GM21723 (cell line): ENCODE measurements around the gene FAM98C.
"Not testable (repeated sequence)": the region's sequence is repeated elsewhere in the genome, so short reads cannot be mapped to it uniquely, and the experiment has no call there.

ENCODE experiments used
- ATAC-seq: cut with Tn5 transposase; IDR thresholded peaks from one replicate; pipeline ENCODE4 v1.9.1; 2021; ENCODE audit warnings: mild to moderate bottlenecking, moderate library complexity; ENCODE audit not compliant: unreplicated experiment

Gene FAM98C

DNA sequence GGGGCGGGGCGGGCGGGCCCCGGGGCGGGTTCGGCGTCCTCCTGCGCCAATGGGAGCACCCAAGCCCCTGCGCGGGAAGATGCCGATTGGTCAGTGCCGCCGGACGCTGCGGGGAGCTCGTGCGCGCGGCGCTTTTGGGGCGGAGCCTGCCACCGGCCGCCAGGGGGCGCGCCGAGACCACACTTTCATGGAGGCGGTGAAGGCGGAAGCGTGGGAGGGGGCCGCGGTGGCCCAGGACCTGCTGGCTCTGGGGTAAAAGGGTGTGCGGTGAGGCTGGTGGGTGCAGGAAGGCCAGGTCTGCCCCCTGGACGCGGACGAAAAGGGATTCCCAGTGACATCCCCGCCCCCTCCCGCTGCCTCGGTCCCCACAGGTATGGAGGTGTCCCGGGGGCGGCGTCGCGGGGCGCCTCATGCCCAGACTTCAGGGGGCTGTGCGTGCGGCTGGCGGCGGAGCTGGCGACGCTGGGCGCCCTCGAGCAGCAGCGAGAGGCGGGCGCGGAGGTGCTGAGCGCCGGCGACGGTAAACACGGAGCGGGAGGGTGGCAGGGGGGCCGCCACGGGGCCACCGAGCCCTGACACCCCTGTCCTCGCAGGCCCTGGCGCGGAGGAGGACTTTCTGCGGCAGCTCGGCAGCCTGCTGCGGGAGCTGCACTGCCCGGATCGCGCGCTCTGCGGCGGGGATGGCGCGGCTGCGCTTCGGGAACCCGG lies at the start of gene FAM98C:
FAM98C (plus strand) TSS at position 127 of the 708 bp plus-strand sequence; CDS start at position 188, 61 bp downstream.
- peak; percentile 85 for ATAC-seq

GRCh38 chr19:38355728-38356725 lies 46.9 kb upstream of the FAM98C start:
- no peak for ATAC-seq

DNA sequence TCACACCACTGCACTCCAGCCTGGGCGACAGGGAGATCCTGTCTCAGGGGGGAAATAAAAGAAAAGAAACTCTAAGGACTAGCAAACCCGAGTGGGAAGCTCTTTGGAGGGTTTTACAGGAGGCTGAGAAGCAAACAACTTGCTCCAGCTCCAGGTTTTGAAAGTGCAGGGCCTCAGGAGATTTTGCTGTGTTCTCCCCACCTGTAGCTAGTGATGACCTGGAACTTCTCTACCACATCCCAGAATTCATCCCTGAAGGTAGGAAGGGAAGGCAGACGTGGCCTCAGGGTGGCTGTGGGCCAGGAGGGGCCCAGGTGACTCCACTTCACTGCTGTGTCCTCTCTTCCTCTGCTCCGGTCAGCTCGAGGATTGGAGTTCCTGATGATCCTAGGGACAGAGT lies 44.8 kb upstream of the FAM98C start:
- ATAC-seq, result no peak

DNA sequence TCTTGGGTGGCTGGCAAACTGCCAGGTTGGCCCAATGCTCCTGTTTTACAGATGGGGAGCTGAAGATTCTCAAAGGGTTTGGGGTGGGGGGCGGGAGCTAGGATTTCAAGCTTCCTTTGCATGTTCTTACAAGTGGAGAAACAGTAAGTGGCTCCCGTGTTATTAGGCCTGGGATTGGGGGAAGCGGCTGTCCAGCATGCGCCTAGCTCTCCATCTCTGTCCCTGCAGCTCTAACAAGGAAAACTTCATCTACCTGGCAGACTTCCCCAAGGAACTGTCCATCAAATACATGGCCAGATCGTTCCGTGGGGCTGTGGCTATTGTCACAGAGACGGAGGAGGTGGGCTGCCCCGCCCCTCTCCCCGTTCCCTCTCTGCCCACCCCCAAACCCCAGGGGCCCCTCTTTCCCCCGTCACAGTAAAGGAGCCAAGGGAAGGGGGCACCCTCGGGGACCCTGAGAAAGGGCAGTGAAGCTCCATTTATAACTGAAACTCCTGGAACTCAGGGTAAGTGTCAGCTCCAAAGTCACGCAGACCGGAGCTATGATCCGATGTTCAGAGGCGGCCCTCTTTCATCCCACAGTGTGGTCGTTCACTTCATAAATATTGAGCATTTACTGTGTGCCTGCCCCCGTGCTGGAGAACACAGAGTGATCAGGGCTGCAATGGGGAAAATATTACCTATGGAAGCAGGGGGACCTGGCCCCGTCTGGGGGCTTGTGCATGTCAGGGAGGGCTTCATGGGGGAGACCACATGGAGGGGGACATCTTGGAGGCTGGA lies 43.5 kb upstream of the FAM98C start:
- ATAC-seq, result no peak

DNA sequence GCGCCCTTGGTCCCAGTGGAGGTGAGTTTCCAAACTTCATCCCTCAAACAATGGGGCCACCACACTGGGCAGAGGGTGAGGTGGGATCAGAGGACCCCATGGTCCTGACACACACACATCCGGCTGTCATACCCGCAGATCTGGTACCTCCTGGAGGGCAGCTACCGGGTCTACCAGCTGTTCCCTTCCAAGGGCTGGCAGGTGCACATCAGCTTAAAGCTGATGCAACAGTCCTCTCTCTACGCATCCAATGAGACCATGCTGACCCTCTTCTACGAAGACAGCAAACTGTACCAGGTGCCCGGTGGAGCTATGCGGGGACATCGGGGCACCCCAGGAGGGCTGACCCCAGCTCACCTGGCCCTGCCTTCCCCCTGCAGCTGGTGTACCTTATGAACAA lies 42.5 kb upstream of the FAM98C start:
- ATAC-seq, result no peak

DNA sequence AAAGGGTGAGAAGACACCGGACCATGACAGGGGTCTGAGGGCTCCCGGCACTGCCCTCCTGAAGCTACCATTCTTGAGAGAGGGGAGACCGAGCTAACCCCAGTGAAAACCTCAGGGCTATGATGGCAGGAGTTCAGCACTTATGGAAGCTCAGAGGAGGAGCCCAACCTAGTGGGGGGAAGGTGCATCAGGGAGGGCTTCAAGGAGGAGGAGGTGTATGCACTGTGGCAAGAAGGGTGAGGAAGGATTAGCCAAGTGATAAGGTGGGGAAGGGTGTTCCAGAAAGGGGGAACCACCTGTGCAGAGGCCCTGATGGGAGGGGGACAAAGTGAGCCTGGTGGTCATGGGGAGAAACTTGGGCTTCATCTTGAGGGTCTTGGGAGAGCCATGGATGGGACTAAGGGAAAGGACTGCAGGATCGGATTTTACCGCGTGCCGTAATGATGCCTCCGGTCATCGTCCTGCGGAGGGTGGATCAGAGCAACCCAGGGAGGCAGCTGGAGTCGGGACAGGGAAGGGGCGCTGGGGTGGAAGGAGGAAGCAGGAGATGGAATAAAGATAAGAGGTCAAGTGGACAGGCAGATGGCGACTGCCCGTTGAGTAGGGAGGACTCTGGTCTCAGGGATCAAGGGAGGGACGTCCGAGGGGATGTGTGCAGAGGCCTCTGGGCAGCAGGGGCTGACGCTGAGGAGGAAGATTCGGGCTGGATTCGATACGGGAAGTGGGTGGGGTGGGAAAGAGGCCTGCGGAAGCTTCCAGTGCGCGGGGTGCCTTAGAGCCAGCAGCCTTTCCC lies 41.9 kb upstream of the FAM98C start:
- no peak for ATAC-seq

DNA sequence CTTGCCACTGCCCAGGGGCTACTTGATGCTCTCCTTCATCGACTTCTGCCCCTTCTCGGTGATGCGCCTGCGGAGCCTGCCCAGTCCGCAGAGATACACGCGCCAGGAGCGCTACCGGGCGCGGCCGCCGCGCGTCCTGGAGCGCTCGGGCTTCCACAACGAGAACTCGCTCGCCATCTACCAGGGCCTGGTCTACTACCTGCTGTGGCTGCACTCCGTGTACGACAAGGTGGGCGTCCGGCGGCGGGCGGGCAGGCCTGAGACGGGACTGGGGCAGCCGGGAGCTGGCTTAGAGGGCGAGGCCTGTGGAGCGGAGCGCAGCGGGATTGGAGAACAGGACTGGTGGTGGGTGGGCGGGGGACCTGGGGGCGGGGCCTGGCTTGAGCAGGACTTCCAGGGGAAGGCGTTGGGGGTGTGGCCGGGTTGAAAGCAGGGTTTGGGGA lies 41.2 kb upstream of the FAM98C start:
- no peak for ATAC-seq

GRCh38 chr19:38362076-38362945 lies 40.6 kb upstream of the FAM98C start:
- ATAC-seq, result no peak

GRCh38 chr19:38362946-38363688 lies 39.8 kb upstream of the FAM98C start:
- not testable (repeated sequence) for ATAC-seq

DNA sequence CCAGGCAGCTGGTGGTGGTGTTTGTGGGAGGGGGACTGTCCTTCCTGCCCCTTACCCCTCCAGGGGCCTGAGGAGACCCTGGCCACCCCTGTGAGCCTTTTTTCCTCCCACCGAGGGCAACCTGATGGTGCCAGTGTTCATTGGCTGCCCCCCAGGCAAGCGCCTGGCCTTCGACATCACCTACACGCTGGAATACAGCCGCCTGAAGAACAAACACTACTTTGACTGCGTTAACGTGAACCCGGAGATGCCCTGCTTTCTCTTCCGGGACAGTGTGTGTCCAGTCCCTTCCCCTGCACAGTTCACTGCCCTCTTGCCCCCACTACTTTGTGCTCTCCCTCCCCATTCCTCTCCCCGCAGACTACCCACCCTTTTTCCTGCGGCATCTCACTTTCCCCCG lies 35.9 kb upstream of the FAM98C start:
- ATAC-seq, result no peak

DNA sequence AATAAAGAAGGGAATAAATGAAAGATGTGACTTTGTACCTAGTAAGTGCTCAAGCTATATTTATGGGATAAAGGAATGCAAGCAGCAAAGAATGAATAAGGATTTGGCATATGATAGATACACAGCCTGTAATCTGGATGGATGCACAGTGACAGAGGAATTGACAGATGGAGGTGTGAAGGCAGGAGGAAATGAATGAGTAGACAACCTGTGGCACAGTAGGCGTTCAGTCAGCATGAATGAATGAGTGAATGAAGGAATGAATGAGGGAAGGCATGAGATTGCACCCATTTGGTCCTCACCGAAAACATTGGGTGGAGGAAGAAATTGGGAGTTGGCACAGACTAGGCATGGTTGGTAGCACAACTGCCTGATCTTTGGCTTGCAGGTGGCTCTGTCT lies 33.3 kb upstream of the FAM98C start:
- ATAC-seq, result no peak

- no peak for ATAC-seq
Measured at GRCh38 chr19:38370299-38370698, 32.6 kb upstream of the FAM98C start.

- ATAC-seq, result no peak
Measured at GRCh38 chr19:38371081-38371480, 31.8 kb upstream of the FAM98C start.

DNA sequence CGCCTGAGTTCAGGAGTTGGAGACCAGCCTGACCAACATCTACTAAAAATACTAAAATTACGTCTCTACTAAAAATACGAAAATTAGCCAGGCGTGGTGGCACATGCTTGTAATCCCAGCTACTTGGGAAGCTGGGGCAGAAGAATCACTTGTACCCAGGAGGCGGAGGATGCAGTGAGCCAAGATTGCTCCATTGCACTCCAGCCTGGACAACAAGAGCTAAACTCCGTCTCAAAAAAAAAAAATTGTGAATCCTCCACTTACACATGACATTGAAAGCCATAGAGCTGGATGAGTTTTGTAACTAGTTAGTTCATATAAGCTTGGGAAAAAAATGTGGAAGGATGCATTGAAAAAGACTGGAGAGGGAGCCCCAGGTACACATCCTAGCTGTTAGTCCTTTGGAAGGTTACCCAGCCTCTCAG lies 29.0 kb upstream of the FAM98C start:
- no peak for ATAC-seq

DNA sequence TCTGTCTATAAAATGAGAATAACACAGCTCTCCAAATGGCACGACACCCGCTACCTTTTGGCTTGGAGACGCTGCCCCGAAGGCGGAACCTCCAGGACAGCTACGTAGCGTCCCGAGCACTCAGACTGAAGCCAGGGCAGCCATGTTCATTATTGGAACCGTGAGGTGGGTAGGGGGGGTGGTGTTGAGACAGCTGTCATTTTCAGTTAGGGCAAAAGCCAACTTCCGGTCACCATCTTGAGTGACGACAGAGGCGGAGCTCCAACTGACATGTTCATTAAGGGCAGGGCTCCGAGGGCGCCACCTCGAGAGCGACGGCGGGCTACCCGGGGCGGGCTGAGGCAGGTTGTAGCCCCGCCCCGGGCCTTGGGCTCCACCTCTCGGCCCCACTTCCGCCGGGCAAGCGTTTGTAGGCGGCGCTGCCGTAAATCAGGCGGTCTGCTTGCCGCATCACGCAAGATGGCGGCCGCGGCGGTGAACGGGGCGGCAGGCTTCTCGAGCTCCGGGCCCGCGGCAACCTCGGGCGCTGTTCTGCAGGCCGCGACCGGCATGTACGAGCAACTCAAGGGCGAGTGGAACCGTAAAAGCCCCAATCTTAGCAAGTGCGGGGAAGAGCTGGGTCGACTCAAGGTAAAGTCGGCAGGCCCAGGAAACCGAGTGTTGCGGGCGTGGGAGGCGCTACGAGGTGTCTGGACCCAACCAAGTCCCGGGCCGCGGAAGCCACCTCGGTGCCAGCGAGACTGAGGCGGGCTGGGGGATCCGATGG lies 28.4 kb upstream of the FAM98C start, which contains the start of gene PSMD8:
PSMD8 (plus strand) TSS at position 240 of the 766 bp plus-strand sequence; CDS start at position 271, 31 bp downstream.
- ATAC-seq, result peak; percentile 94

DNA sequence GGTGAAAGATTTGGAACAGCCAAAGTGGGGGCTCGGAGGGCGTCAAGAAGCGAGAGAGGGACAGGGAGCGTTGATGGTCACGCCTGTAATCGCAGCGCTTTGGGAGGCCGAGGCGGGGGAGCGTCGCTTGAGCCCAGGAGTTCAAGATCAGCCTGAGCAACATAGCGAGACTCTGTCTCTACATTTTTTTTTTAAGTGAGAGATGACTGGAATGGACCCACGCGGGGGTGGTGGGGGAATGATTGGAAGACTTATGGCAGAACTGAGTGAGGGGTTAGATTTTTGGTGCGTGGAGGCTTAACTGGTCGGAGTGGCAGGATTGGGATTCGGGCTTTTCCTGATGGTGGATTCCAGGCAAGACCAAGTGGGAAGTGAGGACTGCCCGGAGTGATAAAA lies 27.8 kb upstream of the FAM98C start:
- ATAC-seq, result no peak

DNA sequence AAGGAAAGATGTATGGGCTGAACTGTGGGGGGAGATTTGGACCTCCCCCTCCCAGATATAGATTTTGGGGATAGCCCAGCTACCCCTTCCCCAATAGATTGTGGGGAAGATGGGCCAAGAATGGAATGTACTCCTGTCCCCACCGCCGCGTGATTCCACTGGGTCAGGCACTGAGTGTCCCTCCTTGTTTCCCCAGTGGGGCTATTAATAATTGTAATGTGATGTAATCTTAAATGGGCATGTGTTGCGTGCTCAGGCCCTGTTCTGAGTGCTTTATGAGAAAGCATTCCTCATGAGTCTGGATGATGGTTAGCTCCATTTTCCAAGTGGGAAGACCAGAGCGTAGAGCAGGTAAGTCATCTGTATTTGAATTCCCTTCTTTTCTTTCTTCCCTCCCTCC lies 27.1 kb upstream of the FAM98C start:
- no peak for ATAC-seq

- no peak for ATAC-seq
Measured at GRCh38 chr19:38376576-38376975, 26.3 kb upstream of the FAM98C start.
